Liver (tissue), 9 donors: ENCODE data around the gene ROMO1. TPM values are rescaled to one million over a fixed set of nuclear protein-coding genes. Genes with fewer than 3 reads are reported as not detected.

ENCODE experiments used
- DNase-seq: peaks from one replicate; pipeline ENCODE4 v3.0.0-alpha.2; 2017; ENCODE audit warnings: low spot score
- H3K27ac ChIP-seq, 2 donors: one replicate each; pipeline ENCODE4 v1.7.0; 2013; ENCODE audit warnings: inconsistent platforms in 2 of 2, low read length in 2 of 2, control low read depth in 1 of 2, low read depth in 1 of 2, mild to moderate bottlenecking in 1 of 2
- H3K27me3 ChIP-seq, 4 donors: one replicate each; pipeline versions ENCODE4 v1.6.1 to v1.7.0; 2013; ENCODE audit warnings: low read length in 3 of 4, inconsistent platforms in 1 of 4, mild to moderate bottlenecking in 1 of 4, moderate library complexity in 1 of 4; ENCODE audit not compliant: control insufficient read depth in 4 of 4, insufficient read depth in 4 of 4
- H3K36me3 ChIP-seq, 4 donors: one replicate each; pipeline versions ENCODE4 v1.6.1 to v1.7.0; 2013; ENCODE audit warnings: low read length in 3 of 4, mild to moderate bottlenecking in 3 of 4, low read depth in 1 of 4, moderate library complexity in 1 of 4; ENCODE audit not compliant: control insufficient read depth in 4 of 4, insufficient read depth in 3 of 4
- H3K4me1 ChIP-seq, 4 donors: one replicate each; pipeline versions ENCODE4 v1.6.1 to v1.7.0; 2013; ENCODE audit warnings: low read length in 3 of 4, mild to moderate bottlenecking in 3 of 4, moderate library complexity in 1 of 4; ENCODE audit not compliant: control insufficient read depth in 4 of 4, insufficient read depth in 4 of 4
- H3K4me3 ChIP-seq, 3 donors: one replicate each; pipeline versions ENCODE4 v1.6.1 to v1.7.0; 2013; ENCODE audit warnings: low read length in 3 of 3, control low read depth in 1 of 3, low read depth in 1 of 3, mild to moderate bottlenecking in 1 of 3
- H3K9ac ChIP-seq, 2 donors: one replicate each; pipeline ENCODE4 v1.7.0; 2013; ENCODE audit warnings: low read length in 2 of 2, mild to moderate bottlenecking in 2 of 2, moderate library complexity in 2 of 2, control low read depth in 1 of 2, low read depth in 1 of 2
- H3K9me3 ChIP-seq, 4 donors: one replicate each; pipeline versions ENCODE4 v1.6.1 to v1.7.0; 2013; ENCODE audit warnings: low read length in 3 of 4; ENCODE audit not compliant: control insufficient read depth in 4 of 4
- EGR1 ChIP-seq, 2 donors: IDR thresholded peaks; 2 replicates each; pipeline ENCODE4 v1.6.1; 2016 to 2018; ENCODE audit warnings: antibody characterized with exemption in 2 of 2, low read depth in 2 of 2
- FOXA1 ChIP-seq: IDR thresholded peaks from 2 replicates; pipeline ENCODE4 v1.6.1; 2016; ENCODE audit warnings: antibody characterized with exemption
- GABPA ChIP-seq, 2 donors: IDR thresholded peaks in 1 of 2; conservative IDR thresholded peaks in 1 of 2; 2 replicates each; pipeline ENCODE4 v1.6.1; 2016; ENCODE audit warnings: antibody characterized with exemption in 2 of 2, mild to moderate bottlenecking in 1 of 2, moderate library complexity in 1 of 2
- HNF4A ChIP-seq, 2 donors: conservative IDR thresholded peaks; 2 replicates each; pipeline ENCODE4 v1.6.1; 2016; ENCODE audit warnings: antibody characterized with exemption in 2 of 2, mild to moderate bottlenecking in 2 of 2
- HNF4G ChIP-seq: IDR thresholded peaks from 2 replicates; pipeline ENCODE4 v1.6.1; 2016; ENCODE audit warnings: antibody characterized with exemption
- MAX ChIP-seq: IDR thresholded peaks from 2 replicates; pipeline ENCODE4 v1.6.1; 2016; ENCODE audit warnings: antibody characterized with exemption
- NR2F2 ChIP-seq: IDR thresholded peaks from 2 replicates; pipeline ENCODE4 v1.6.1; 2016; ENCODE audit warnings: antibody characterized with exemption
- RAD21 ChIP-seq, 2 donors: IDR thresholded peaks; 2 replicates each; pipeline ENCODE4 v1.6.1; 2016; ENCODE audit warnings: antibody characterized with exemption in 2 of 2, mild to moderate bottlenecking in 2 of 2
- RXRA ChIP-seq, 2 donors: IDR thresholded peaks; 2 replicates each; pipeline ENCODE4 v1.6.1; 2017 to 2018; ENCODE audit warnings: antibody characterized with exemption in 2 of 2, mild to moderate bottlenecking in 1 of 2
- TAF1 ChIP-seq: conservative IDR thresholded peaks from 2 replicates; pipeline ENCODE4 v1.6.1; 2016; ENCODE audit warnings: antibody characterized with exemption, mild to moderate bottlenecking
- YY1 ChIP-seq: IDR thresholded peaks from 2 replicates; pipeline ENCODE4 v1.6.1; 2016; ENCODE audit warnings: antibody characterized with exemption, mild to moderate bottlenecking
- WGBS: extraction: QIAGEN DNeasy Blood & Tissue Kit; methylation state at CpG from one replicate; pipeline ENCODE4 v1.1.7; 2013; 5-methylcytosine and 5-hydroxymethylcytosine counted together
- polyA plus RNA-seq, 2 donors: library from polyadenylated mRNA; stranded (reverse) in 1 of 2; unstranded in 1 of 2; fragments of 200-250 nt in 1 of 2; fragments of >200 nt in 1 of 2; fragmentation: Nextera tagmentation in 1 of 2; extraction: Ambion mirVana in 1 of 2; gene quantifications; one replicate each; pipeline versions ENCODE4 v1.2.1 to v1.2.3, GENCODE V29; 2013 to 2015
- total RNA-seq, 2 donors: library from RNA; depleted of rRNA; stranded (reverse); fragments of >200 nt; gene quantifications; one replicate each; pipeline ENCODE4 v1.2.3, GENCODE V29; 2014
- TF ChIP-seq, protein P1 (sequence below): IDR thresholded peaks from 2 replicates; pipeline ENCODE4 v1.6.1; 2016; ENCODE audit warnings: antibody characterized with exemption, mild to moderate bottlenecking
- TF ChIP-seq, protein P2 (sequence below): IDR thresholded peaks from 2 replicates; pipeline ENCODE4 v1.6.1; 2016; ENCODE audit warnings: antibody characterized with exemption
- donor health status: healthy.
- donor health status: healthy.
- donor health status: healthy.
- donor health status: healthy.
- donor health status: healthy.

Gene ROMO1
- total and polyA plus RNA-seq, 4 donors: 68.4 to 359 (median 147) TPM

DNA sequence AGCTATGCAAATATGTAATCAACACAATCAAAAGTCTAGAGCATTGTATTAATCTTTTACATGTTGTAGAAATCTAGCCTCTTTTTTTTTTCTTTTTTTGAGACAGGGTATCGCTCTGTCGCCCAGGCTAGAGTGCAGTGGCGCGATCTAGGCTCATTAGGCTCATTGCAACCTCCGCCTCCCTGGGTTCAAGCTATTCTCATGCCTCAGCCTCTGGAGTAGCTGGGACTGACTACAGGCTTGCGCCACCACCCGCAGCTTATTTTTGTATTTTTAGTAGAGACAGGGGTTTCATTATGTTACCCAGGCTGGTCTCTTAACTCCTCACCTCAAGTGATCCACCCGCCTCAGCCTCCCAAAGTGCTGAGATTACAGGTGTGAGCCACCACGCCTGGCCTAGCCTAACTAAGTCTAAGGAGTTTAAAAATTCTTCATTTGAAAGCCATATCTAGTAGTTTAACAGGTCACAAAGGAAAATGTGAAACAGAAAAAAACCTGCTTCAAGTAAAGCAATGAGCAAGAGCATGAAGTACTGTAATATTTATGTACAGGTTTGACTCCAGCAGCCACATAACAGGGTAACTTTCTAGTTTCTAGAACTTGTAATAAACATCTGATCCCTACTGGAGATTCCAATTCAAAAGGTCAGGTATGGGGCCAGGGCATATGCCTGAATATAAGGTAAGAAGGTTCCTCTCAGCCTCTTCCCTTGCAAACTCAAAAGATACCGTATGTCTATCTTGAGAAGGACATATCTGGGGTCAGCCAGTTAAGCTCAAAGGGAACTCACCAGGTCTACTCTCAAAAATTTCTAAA is 38.9 kb upstream of the ROMO1 start:
- TF ChIP-seq RAD21 (IDR thresholded peaks at IDR 0.05) (no peak), GABPA (IDR thresholded peaks at IDR 0.05 in 1 of 2, conservative IDR thresholded peaks at IDR 0.05 in 1 of 2) (no peak), MAX (no peak), HNF4G (no peak), FOXA1 (no peak), EGR1 (IDR thresholded peaks at IDR 0.05; ENCODE audit: low read depth in 2 of 2) (no peak), RXRA (IDR thresholded peaks at IDR 0.05) (no peak), YY1 (no peak), TAF1 (no peak), NR2F2 (no peak), HNF4A (conservative IDR thresholded peaks at IDR 0.05) (no peak)
- TF ChIP-seq, protein P1, sequence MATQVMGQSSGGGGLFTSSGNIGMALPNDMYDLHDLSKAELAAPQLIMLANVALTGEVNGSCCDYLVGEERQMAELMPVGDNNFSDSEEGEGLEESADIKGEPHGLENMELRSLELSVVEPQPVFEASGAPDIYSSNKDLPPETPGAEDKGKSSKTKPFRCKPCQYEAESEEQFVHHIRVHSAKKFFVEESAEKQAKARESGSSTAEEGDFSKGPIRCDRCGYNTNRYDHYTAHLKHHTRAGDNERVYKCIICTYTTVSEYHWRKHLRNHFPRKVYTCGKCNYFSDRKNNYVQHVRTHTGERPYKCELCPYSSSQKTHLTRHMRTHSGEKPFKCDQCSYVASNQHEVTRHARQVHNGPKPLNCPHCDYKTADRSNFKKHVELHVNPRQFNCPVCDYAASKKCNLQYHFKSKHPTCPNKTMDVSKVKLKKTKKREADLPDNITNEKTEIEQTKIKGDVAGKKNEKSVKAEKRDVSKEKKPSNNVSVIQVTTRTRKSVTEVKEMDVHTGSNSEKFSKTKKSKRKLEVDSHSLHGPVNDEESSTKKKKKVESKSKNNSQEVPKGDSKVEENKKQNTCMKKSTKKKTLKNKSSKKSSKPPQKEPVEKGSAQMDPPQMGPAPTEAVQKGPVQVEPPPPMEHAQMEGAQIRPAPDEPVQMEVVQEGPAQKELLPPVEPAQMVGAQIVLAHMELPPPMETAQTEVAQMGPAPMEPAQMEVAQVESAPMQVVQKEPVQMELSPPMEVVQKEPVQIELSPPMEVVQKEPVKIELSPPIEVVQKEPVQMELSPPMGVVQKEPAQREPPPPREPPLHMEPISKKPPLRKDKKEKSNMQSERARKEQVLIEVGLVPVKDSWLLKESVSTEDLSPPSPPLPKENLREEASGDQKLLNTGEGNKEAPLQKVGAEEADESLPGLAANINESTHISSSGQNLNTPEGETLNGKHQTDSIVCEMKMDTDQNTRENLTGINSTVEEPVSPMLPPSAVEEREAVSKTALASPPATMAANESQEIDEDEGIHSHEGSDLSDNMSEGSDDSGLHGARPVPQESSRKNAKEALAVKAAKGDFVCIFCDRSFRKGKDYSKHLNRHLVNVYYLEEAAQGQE: no peak
- TF ChIP-seq, protein P2, sequence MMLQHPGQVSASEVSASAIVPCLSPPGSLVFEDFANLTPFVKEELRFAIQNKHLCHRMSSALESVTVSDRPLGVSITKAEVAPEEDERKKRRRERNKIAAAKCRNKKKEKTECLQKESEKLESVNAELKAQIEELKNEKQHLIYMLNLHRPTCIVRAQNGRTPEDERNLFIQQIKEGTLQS: no peak
- Histone ChIP-seq H3K4me3 (no peak overlapping the region), H3K9me3 (no peaks in the 10 kb centered on the region), H3K36me3 (peaks cover 0 to 2% (median 0%) of the 10 kb centered on the region in 4 donors), H3K9ac (no peak overlapping the region), H3K4me1 (peaks cover 11 to 44% (median 22%) of the 10 kb centered on the region in 4 donors), H3K27me3 (no peaks in the 10 kb centered on the region), H3K27ac (no peak overlapping the region)
- no peak for DNase-seq
- WGBS: 91% methylated on average over 10 of the region's 10 CpGs

- H3K36me3 ChIP-seq: peaks cover 0 to 2% (median 0%) of the 10 kb centered on the region in 4 donors
- peaks cover 11 to 44% (median 22%) of the 10 kb centered on the region in 4 donors for H3K4me1 ChIP-seq
Observed at GRCh38 chr20:35661053-35661452, 38.2 kb upstream of the ROMO1 start.

More at GRCh38 chr20:35661053-35661452, 38.2 kb upstream of the ROMO1 start:
- Histone ChIP-seq H3K4me3 (no peak overlapping the region), H3K9ac (no peak overlapping the region), H3K27me3 (no peaks in the 10 kb centered on the region), H3K9me3 (no peaks in the 10 kb centered on the region), H3K27ac (no peak overlapping the region)
- TF ChIP-seq, protein P1: no peak
- 89% methylated on average over 2 of the region's 2 CpGs for WGBS
- DNase-seq: no peak
